HG03025 (cell line): ENCODE results near the gene CCNB1IP1.
"Not testable (repeated sequence)": the region's sequence is repeated elsewhere in the genome, so short reads cannot be mapped to it uniquely, and the experiment has no call there.

Experiments used
- ATAC-seq: cut with Tn5 transposase; IDR thresholded peaks from one replicate; pipeline ENCODE4 v1.9.1; 2021; ENCODE audit warnings: mild to moderate bottlenecking, moderate library complexity; ENCODE audit not compliant: unreplicated experiment, low FRiP score

CCNB1IP1 gene

DNA sequence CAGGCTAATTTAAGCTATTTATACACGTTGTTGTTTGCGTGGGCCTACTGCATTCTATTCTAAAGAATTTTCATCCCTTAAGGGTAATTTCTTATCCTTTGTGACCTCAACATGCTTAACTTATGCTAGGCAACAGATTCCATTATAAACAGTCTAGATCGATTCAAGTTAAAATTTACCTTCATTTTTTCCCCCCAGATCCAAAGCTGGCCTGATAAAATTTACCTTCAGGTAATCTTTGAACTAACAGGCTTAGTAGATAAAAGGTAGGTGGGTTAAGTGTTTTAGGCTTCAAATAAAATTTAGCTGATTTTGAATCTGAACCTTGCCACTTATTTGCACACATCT lies 389 bp upstream of the CCNB1IP1 start:
- ATAC-seq, result no peak

DNA sequence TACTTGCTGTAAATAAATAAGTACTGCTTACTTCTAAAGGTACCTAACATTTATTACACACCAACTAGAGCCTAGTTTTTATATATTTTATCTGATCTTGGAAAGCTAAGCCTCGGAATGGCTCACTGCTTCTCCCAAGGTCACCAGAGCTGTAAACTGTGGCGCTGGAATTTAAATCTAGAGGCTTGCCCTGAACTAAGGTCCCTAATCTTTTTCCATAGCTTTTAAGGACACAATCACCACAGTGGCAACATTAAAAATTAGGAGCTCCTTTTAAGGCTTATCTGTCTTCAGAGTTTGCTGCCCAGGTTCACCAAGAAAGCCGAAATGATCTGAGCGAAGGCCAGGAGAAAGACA lies 670 bp downstream of the CCNB1IP1 start:
- no peak for ATAC-seq

GRCh38 chr14:20331053-20331613 lies 1.9 kb downstream of the CCNB1IP1 start:
- ATAC-seq, result no peak

DNA sequence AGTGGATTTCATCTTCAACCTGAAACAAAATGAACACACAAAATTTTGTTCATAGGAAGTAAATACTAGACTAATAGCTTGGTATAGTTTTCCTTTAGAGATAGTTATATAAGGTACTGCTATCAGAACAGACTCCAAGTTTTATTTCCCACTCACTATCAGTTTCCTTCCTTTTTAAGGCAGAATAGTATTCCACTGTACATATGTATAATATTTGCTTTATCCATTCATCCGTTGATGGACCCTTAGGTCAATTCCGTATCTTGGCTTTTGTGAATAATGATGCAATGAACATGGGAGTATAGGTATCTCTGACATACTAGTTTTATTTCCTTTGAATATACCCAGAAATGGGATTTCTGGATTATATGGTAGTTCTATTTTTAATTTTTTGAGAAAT lies 3.7 kb downstream of the CCNB1IP1 start:
- no peak for ATAC-seq

GRCh38 chr14:20328705-20329104 lies 4.4 kb downstream of the CCNB1IP1 start:
- ATAC-seq, result no peak

GRCh38 chr14:20327005-20327869 lies 5.8 kb downstream of the CCNB1IP1 start:
- ATAC-seq, result no peak

GRCh38 chr14:20317720-20318119 lies 15.4 kb downstream of the CCNB1IP1 start:
- no peak for ATAC-seq

DNA sequence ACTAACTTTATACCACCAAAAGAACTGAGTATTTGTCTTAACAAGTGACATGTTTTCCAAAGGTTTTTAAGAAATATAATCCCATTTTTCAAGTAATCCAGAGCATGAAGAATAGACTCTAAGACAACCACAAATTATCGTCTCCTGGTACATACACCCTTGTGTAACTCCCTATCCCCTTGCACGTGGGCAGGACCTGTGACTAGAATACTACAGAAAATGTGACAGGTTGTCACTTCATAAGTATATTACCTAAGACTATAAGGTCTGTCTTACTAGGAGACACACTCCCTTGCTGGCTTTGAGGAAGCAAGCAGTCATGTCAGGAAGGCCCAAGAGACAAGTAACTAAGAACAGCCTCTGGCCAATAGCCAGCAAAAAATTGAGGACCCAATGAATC lies 19.1 kb downstream of the CCNB1IP1 start:
- no peak for ATAC-seq

- no peak for ATAC-seq
Measured at GRCh38 chr14:20306079-20306423, 27.0 kb downstream of the CCNB1IP1 start.

GRCh38 chr14:20305265-20306078 lies 27.6 kb downstream of the CCNB1IP1 start, which contains the start of gene TTC5:
TSS of gene TTC5 (minus strand) at chr14:20305951. CDS start at chr14:20305937, 14 bp downstream.
- ATAC-seq, result peak; percentile 92

DNA sequence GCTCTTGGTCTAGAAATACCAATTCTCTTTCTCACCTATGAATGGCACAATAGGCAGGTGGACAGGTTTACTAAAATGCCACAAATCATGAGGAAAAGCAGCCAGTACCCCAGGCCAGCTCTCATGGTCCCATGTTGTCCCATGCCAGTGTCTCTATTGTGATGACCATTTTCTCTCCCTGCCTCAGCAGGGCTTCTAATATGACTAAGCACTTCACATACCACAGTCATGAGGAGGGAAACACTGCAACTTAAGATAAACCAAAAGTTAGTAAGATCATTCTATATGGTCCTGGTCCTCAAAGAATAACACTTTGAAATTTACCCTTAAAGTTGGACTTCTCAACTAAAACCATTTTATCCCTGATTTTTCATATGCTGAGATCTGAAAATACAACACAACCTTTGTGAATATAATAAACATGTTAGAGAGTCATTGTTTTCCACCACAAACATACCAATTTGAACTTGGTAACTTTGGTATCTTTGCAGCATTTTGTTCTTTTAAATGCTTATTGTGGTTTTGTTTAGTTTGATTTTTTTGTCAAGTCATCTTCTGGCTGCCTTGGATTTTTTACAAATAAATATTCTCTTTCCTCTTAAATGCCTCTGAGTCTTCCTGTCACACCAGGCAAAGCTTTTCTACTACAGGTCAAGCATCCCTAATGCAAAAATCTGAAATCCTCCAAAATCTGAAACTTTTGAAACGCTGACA lies 30.9 kb downstream of the CCNB1IP1 start:
- no peak for ATAC-seq

GRCh38 chr14:20295067-20295466 lies 38.0 kb downstream of the CCNB1IP1 start:
- no peak for ATAC-seq

- ATAC-seq, result no peak
Measured at GRCh38 chr14:20294636-20295035, 38.4 kb downstream of the CCNB1IP1 start.

GRCh38 chr14:20281998-20282397 lies 51.1 kb downstream of the CCNB1IP1 start:
- ATAC-seq, result not testable (repeated sequence)

DNA sequence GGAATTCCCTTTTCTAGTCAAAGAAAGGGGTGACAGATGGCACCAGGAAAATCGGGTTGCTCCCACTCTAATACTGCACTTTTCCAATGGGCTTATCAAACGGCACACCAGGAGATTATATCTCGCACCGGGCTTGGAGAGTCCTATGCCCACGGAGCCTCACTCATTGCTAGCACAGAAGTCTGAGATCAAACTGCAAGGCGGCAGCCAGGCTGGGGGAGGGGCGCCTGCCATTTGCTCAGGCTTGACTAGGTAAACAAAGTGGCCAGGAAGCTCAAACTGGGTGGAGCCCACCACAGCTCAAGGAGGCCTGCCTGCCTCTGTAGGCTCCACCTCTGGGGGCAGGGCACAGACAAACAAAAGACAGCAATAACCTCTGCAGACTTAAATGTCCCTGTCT lies 52.8 kb downstream of the CCNB1IP1 start:
- ATAC-seq, result not testable (repeated sequence)

GRCh38 chr14:20278414-20278813 lies 54.7 kb downstream of the CCNB1IP1 start:
- ATAC-seq, result no peak

DNA sequence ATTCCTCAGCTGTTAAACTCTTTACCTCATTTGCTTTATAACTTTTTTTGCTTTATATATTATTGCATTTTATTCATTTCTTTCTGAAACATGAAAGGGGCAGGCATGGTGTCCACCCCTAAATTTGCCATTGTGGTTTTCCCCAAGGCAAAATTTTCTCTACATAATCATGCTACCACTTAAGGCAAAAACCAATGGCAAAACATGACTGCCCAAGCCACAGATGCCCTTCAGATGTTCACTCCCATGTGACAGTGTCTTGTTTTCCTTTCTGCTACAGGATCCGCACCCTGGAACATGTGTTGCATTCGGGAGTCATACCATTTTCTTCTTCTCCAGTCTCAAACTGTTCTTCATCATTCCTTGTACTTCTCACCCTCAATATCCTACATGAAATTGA lies 55.7 kb downstream of the CCNB1IP1 start:
- no peak for ATAC-seq

GRCh38 chr14:20274062-20274461 lies 59.0 kb downstream of the CCNB1IP1 start:
- ATAC-seq, result no peak

- ATAC-seq, result not testable (repeated sequence)
Measured at GRCh38 chr14:20264361-20264760, 68.7 kb downstream of the CCNB1IP1 start.

- no peak for ATAC-seq
Measured at GRCh38 chr14:20262642-20263128, 70.4 kb downstream of the CCNB1IP1 start.
